Stimulated activated CD8-positive, alpha-beta memory T cell treated with anti-CD3 and anti-CD28 coated beads, Interleukin-12 subunit alpha, Interleukin-12 subunit beta, amount 100 ng/mL, for 4 hours (primary cell): ENCODE data around the gene TXNL4B.

Source experiments
- DNase-seq: peaks from one replicate; pipeline ENCODE4 v3.0.0-alpha.2; 2020; ENCODE audit warnings: low read depth

The TXNL4B gene

DNA sequence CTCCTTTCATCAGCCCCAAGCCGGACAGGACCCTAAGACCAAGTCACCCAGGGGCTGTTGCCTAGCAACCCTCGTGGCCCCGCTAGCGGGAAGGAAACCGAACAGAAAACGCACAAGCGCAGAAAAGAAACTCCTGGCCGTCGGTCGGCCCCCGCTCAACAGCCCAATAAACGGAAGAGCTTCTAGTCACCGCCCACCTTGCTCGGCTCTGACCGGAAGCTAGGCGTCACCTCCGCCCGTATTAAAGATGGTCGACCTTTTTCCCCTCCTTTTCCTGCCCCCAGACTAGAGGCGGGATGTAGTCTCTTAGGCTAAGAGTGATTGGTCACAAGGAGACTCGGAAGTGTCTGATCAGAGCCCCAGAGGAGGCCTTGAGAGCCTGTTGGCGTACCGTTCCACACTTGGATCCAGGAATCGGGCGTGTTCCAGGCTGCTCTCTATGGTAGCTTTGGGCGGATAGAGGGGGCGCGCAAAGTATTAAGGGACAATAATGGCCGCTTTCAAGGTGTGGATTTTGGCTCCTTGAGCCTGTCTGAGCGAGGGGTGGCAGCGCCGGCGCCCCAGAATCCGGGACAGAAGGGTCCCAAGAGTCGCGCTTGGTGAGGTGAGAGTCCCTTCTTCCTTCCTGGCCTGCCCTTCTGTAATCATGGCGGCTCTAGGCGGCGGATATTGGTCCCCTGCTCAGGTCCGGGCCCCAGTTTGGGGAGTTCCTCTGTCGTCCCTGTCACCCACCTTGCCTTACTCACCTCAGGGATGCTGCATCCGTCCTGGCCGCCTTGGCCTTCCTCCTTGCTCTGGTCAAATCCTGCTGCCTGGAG is at the start of gene TXNL4B, which contains the start of gene DHX38:
TXNL4B (minus strand) TSS at position 173 of the 818 bp plus-strand sequence. CDS start 2,871 bp downstream, outside the sequence.
DHX38 (plus strand) TSS at position 400 of the 818 bp plus-strand sequence. CDS start 2,311 bp downstream, outside the sequence.
- peak; percentile 82 for DNase-seq

DNA sequence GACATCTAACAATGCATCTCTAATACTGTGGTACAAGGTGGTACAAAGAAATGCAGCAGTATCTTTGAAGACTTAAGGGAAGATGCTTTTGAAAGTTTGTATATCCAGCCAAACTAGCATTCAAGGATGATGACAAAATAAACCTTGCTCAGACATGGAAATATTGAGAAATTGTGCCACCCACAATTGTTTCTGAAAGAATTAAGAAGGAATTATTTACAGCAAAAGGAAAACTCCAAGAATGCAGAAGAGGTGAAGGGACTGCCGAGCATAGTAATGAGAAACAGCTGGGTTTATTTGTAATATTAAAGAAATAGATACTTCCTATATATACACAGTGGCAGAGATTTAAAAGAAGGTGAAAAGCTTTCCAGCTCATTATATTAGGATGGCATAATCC is 49.1 kb upstream of the TXNL4B start:
- no peak for DNase-seq

DNA sequence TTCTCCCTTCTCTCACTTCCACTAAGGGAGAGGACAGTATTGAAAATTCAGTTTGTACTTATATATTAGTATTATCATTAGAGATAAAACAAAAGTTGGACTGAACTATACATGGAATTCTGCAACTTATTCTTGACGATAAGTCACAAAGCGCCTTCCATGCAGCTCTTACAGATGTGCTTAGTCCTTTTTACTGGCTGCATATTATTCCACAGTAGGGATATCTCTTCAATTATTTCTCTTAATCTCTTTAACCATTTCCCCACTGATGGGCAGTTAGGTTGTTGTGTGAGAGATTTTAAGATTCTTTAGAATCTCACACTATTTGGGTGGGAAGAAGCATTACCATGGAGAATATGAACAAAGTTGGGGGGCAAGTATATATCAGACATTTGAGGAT is 46.5 kb upstream of the TXNL4B start:
- no peak for DNase-seq

- DNase-seq, result no peak
Observed at GRCh38 chr16:72138064-72138572, 44.7 kb upstream of the TXNL4B start.

DNA sequence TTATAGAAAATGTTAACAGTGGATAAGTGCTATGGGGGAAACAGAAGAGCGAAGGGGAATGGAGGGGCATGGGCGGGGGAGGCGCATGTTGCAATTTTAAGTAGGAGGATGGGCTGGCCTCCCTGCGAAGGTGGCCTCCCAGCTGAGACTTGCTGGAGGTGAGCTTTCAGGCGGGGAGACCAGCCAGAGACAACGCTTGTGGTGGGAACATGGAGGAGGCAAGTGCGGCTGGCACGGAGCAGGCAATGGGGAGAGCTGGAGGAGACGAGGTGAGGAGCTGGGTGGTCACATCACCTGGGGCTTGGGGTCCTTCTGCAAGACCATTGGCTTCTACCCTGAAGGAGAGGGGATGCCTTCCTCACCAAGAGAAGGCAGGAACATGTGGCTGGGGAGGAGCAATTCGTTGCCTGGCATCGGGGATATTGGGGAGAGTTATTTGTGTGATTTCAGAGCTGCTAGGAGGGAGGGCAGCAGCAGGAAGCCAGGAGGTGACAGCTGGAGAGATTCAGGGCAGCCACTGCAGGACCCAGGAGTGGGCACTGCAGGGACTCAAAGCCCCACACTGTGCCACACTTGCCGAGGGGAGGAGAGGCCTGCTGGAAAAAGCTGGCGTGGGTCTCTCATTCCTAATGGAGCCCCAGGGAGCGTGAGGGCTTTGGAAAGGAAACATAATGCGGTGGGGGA is 44.1 kb upstream of the TXNL4B start:
- no peak for DNase-seq

DNA sequence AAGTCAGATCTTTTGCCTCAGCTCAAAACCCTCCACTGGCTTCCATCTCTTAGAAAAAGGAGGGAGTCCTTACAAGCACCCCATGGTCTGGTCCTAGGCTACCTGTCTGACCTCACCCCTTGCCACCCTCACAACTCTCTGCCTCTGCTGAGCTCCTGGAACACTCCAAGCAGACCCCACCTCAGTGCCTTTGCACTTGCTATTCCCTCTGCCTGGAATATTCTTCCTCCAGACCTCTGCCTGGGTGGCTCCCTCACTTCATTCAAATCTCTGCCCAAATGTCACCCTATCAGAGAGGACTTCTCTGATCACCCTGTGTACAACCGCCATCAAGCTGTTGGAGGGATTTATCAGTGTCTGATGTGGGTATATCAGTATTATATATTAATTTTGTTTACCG is 41.1 kb upstream of the TXNL4B start:
- DNase-seq, result no peak

DNA sequence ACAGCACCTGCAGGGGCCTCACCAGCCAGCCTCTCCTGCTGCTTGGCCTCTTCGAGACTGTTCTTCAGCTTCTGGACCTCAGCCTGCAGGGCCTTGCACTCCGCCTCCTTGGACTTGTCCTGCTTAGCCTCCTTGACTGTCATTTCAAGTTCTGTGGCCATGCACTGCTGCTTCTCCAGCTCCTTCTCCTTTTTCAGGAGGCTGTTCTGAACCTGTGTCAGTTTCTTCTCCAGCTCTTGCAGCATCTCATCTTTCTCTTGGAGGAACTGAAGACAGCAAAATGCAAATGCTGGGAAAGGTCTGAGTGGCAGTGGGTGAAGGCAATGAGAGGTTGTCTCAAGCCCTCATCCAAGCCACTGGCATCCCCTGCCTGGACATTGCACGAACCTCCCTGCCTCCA is 39.3 kb upstream of the TXNL4B start:
- DNase-seq, result no peak

- no peak for DNase-seq
Observed at GRCh38 chr16:72131036-72131435, 37.6 kb upstream of the TXNL4B start.

- no peak for DNase-seq
Observed at GRCh38 chr16:72129976-72130656, 36.7 kb upstream of the TXNL4B start.

DNA sequence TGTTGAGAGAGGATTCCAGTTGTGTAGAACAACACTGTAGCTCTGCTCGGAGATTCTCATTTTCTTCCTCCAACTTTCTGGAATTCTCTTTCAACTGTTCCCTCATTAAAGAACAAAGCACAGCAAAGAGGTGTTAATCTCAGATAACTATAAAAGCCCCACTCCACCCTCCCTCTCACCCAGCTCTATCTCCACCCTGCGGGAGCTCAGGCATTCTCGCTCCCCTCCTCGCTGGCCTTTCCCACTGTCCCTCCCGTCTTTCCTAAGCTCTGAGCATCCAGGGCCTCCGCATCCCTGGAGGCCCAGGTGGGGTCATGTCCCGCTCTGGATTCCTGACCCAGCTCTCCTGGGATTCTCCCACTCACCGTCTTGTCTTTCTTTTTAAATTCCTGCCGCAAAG is 35.3 kb upstream of the TXNL4B start:
- no peak for DNase-seq

DNA sequence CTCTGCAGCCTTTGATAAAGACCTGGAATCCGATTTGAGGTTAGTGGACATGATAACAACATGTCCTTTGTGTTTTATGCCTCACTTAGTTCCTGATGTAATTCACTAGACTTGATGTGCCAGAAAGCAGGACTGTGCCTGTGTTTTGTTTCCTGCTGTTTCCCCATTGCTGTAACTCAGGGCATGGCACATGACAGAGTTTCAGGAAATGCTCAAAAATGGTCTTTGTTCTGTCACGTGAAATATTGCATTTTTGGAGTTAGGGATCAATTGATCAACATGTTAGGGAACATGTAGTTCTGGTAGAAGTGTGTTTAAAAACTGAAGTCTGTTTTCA is 33.0 kb upstream of the TXNL4B start:
- no peak for DNase-seq

GRCh38 chr16:72125635-72126428 is 32.4 kb upstream of the TXNL4B start:
- no peak for DNase-seq

GRCh38 chr16:72124761-72125634 is 31.6 kb upstream of the TXNL4B start:
- peak; percentile 8 for DNase-seq

DNA sequence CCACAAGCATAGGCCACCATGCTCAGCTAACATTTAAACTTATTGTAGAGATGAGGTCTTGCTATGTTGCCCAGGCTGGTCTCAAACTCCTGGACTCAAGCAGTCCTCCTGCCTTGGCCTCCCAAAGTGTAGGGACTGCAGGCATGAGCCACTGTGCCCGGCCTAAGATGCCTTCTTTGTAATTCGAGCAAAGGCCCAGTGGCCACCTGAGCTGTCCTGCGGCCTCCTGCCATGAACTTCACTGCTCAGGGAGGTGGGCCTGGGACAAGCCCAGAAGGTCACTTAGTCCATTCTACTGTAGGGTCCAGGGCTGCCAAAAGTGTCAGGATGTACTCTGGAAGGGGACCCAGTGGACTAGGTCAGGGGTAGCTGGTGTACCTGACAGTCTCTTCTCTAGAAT is 30.7 kb upstream of the TXNL4B start:
- no peak for DNase-seq

GRCh38 chr16:72123426-72123825 is 30.0 kb upstream of the TXNL4B start:
- no peak for DNase-seq

DNA sequence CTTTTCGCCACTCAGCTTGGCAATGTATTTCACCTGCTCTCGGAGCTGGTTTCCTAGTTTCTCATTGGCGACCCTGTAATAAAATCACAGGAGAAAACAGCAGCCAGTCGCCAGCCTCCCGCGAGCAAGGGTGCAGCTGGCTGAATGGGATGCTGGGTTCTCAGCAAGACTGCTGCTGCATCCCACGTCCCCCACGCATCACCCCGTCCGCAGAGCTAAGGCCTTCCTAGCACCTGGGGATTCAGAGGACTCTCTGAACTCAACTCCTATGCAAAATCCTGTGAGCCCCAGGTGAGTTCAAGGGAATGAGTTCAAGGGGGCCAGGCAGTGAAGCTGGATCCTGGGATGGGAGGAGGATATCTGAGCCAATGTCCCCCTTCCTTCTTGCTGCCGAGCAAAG is 29.5 kb upstream of the TXNL4B start:
- DNase-seq, result no peak

DNA sequence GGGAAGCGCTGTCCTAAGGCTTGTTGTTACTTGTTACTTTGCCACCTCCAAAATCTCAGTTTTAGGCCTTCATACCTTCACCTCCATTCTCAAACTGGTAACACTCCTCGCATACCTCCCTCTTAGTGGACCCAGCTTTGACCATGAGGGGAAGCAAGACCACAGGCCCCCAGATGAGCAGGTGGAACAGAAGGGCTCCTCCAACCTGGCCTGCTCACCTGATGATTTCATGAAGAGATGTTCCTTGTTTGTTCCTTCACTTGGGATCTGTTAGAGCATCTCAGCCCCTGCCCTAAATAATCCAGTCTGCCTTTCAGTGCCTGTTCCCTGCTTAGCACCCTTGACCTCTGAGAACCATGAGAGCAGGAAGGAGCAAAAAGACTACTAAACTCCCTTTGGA is 28.9 kb upstream of the TXNL4B start:
- DNase-seq, result no peak

DNA sequence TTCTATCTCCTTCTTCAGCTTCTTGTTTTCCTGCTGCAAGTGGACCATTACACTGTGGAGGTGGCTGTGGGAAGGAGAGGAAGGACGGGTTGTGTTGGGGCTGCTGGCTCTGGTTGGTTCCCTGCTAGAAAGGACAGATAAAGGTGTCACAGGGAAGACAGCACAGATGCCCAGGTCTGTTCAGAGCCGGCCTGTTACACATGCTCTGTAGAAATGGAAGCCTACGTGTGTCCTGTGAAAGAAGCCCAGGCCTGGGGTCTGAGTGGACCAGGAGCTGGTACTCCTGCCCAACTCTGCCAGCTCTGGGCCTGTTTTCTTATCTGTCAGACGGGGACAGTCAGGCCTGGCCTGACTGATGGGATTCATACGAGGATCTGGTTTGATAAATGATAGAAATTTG is 26.6 kb upstream of the TXNL4B start:
- DNase-seq, result no peak

DNA sequence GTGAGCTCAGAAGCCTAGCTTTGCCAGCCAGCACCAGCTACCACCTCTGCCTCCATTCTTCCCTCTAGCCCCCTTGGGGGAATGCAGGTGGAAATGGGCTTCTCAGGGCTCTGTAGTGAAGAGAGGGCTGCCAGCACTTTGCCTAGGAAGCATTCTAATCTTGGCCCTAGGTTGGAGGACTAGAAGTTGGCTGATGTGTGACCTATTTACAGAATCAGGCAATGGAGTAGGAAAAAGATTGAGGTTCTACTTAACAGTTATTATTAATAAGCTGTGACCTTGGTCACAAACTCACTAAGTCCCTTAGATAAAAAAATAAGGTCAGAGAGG is 20.2 kb upstream of the TXNL4B start:
- no peak for DNase-seq

DNA sequence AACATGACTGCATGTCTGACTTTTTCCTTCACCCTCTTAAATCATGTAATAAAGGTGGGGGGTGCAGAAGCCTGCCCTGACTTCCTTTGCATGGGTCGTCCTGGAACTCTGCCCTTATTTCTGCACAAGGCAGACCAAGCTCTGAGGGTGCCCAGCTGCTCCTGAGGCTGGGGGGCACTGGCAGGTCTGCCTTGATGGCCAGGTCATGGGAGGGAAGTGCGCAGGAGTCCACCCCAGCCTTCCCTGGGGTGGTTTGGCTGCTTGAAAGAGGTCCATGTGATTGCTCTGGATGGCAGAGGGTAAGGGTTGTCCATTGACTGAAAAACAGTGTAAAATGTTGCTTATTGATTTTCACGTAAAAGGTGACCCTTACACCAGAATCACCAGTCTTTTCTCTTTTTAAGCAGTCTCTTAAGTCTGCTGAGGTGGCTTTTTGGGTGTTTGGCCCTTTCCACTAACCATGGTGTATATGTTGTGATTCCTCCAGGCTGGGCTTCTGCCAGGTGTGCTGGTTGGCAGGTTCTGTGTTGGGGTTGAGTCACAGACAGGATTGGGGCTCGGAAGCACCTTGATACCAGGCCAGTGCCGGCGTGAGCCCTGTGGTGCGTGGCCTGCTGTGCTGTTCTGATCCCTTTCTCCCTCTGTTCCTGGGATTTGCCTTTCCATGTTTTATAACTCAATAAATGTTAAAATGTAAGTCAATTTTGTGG is 19.6 kb upstream of the TXNL4B start:
- DNase-seq, result no peak

DNA sequence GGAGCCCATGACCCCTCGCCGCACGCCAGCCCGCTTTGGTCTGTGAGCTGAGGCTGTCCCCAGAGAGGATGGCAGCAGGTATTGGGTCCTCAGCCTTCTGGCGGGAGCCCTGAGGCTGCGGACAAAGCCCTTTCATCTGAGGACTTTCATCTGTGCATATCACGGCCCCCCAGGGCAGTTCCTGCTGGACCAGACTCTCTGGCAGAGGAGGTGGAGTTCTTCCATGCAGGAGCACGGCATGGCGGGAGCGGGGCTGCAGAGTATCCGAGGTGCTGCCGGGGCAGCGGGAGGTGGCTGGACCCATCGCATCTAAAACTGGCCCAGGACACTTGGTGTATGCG is 19.0 kb upstream of the TXNL4B start:
- no peak for DNase-seq
